RWPE2 (cell line): Measurements from ENCODE around the gene VPS33B.

ENCODE experiments used
- ATAC-seq: fragments of 200-7000 bp; cut with Tn5 transposase; 3 replicates; pipeline ENCODE4 v1.9.1; 2021; ENCODE audit warnings: low read depth
- DNase-seq: peaks from one replicate; pipeline ENCODE4 v3.0.0-alpha.2; 2020; ENCODE audit warnings: low spot score
- H3K27ac ChIP-seq: fragments of 450-650 bp; 2 replicates; pipeline ENCODE4 v1.5.1; 2017; ENCODE audit warnings: mild to moderate bottlenecking; ENCODE audit not compliant: poor library complexity, severe bottlenecking
- H3K27me3 ChIP-seq: fragments of 250-450 bp; sonication (Bioruptor Pico); 2 replicates; pipeline ENCODE4 v1.5.1; 2021; ENCODE audit warnings: mild to moderate bottlenecking, moderate library complexity; ENCODE audit not compliant: insufficient read depth, poor library complexity, severe bottlenecking
- H3K36me3 ChIP-seq: fragments of 250-450 bp; sonication (Bioruptor Pico); 2 replicates; pipeline ENCODE4 v1.5.1; 2020; ENCODE audit warnings: low read depth, mild to moderate bottlenecking, moderate library complexity
- H3K4me1 ChIP-seq: fragments of 250-450 bp; sonication (Bioruptor Pico); 2 replicates; pipeline ENCODE4 v1.5.1; 2021; ENCODE audit warnings: mild to moderate bottlenecking, moderate library complexity; ENCODE audit not compliant: insufficient read depth, poor library complexity, severe bottlenecking
- H3K4me3 ChIP-seq: fragments of 250-450 bp; sonication (Bioruptor Pico); 2 replicates; pipeline ENCODE4 v1.5.1; 2021; ENCODE audit warnings: mild to moderate bottlenecking, moderate library complexity; ENCODE audit not compliant: severe bottlenecking
- H3K9me3 ChIP-seq: fragments of 250-450 bp; sonication (Bioruptor Pico); 2 replicates; pipeline ENCODE4 v1.5.1; 2021; ENCODE audit warnings: mild to moderate bottlenecking, moderate library complexity; ENCODE audit not compliant: severe bottlenecking
- CTCF ChIP-seq: fragments of 450-650 bp; IDR thresholded peaks from one replicate; pipeline ENCODE4 v1.5.1; 2017; ENCODE audit warnings: mild to moderate bottlenecking, moderate library complexity; ENCODE audit not compliant: poor library complexity, severe bottlenecking

Gene VPS33B

GRCh38 chr15:90949979-90950675, 72.3 kb downstream of the VPS33B start:
- Histone ChIP-seq H3K36me3 (peaks cover 72% of the 10 kb centered on the region), H3K27ac (peak overlapping the region; percentile 36)
- ATAC-seq = no peak

More at GRCh38 chr15:90949979-90950675, 72.3 kb downstream of the VPS33B start:
- H3K27me3 ChIP-seq = no peaks in the 10 kb centered on the region
- no peak for DNase-seq
- H3K9me3 ChIP-seq = no peaks in the 10 kb centered on the region
- TF ChIP-seq CTCF = no peak
- no peak overlapping the region for H3K4me3 ChIP-seq
- H3K4me1 ChIP-seq = peaks cover 9% of the 10 kb centered on the region
